Embryonic facial prominence (tissue), 1 donor: ENCODE measurements around the gene CST11.

Experiments used
- DNase-seq: peaks from one replicate; pipeline ENCODE4 v3.0.0-alpha.2; 2016; ENCODE audit errors: extremely low spot score

CST11 gene

GRCh38 chr20:23419995-23420901, 32.4 kb downstream of the CST11 start:
- DNase-seq = no peak

DNA sequence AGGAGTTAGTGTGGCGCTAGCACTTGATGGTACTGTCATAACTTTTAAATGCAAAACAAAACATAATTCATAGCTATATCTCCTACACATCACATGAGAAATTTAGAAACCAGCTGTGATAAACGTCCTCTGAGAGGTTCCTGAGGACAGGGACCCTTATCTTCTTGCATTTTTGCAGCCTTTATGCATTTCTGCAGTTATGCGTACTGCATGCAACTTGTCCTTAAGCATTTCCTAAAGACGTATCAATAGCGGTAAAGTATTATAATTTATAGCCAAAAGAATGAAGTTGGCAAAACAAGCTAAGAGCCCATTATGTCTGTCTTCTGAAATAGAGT, 33.0 kb downstream of the CST11 start:
- no peak for DNase-seq

DNA sequence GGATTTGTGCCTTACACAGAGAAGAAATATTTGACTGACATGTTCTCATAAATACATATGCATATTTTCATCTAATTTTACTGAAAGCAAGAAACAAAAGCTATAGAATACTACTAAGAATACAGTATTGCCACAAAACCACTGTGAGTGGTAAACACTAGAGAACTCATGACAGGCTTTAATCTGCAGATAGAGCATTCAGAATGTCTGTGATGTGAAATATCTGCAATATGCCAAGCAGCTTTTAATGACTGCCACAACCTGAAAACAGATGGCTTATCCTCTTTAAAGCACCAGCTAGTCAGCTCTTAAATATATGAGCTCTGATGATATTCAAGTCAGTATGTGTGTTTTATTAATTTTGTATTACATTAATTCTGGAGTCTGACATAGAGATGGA, 34.8 kb downstream of the CST11 start:
- no peak for DNase-seq

- no peak for DNase-seq
Observed at GRCh38 chr20:23415959-23416583, 36.6 kb downstream of the CST11 start.

DNA sequence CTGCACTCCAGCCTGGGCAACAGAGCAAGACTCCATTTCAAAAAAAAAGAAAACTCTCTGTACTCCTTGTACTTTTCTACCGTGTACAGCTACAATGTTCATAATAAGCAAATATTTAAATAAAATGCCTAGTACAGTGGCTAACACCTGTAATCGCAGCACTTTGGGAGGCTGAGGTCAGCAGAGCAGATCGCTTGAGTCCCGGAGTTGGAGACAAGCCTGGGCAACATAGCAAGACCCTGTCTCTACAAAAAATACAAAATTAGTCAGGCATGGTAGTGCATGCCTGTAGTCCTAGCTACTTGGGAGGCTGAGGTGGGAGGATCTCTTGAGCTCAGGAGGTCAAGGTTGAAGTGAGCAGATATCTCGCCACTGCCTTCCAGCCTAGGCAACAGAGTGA, 37.1 kb downstream of the CST11 start:
- DNase-seq = no peak

DNA sequence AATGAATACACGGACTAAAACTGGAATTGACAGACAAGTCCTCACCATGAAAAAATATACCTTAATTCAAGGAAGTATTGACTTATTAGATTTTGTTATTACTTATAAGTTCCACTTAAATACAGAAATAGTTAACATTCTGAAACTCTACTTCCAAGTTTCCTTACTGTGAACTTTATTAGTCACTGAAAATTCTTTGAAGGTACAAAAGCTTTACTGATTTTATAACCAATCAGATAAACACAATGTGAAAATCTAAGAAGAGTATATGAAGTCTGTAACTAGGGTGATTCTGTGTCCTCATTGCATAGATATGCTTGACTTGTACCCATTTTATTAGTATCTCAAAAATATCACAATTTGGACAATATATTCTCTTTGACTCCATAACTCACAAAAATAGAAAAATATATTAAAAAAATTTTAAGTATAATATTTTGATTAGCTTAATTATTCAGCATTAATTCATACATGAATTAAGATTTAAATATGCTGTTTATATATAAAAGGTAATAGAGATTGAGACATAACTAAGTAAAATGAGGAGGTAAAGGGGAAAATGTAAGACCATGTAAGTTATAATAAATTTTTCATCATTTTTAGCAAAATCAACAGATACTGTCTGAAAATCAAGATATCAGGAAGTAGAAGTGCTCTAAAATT, 38.0 kb downstream of the CST11 start:
- DNase-seq = no peak

GRCh38 chr20:23413862-23414422, 38.7 kb downstream of the CST11 start:
- DNase-seq = no peak

GRCh38 chr20:23412026-23412425, 40.6 kb downstream of the CST11 start:
- DNase-seq = no peak

GRCh38 chr20:23410916-23411695, 41.6 kb downstream of the CST11 start:
- DNase-seq = no peak

DNA sequence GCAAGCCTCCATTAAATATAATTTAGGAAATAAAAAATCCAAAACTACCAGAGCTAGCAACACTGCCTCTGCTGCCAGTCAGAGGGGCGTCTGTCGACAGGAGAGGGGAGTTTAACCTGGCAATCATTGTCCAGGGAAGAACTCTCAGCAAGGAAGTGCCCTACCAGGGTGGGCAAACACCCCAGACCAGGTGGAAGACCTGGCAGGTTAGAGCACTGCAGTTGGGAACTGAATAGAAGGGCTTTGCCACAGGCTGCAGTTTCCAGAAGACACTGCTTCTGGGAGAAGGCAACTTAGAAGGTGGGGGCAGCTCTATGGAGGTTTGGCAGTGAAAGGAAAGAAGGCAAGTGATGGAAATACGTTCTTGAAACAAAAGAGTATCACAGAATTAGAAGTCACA, 42.9 kb downstream of the CST11 start:
- no peak for DNase-seq

- DNase-seq = no peak
Observed at GRCh38 chr20:23408957-23409356, 43.7 kb downstream of the CST11 start.

GRCh38 chr20:23407781-23408464, 44.8 kb downstream of the CST11 start:
- no peak for DNase-seq

DNA sequence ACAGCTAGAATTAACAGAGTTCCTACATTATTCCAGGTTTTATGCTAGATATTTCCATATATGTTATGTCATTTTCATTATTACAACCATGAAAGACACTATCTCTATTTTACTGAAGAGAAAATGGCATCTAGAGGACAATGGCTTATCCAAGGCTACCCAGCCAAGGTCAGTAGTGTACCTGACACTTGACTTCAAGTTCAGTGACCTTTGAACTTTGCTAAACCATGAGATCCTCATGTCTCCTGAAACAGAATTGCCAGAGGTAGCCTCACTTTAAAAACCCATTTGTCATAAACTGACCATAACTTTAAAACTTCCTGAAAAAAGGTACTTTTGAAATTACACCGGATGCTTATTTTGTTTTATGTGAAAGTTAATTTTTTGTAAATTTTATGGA, 45.8 kb downstream of the CST11 start:
- DNase-seq = no peak

GRCh38 chr20:23404196-23404595, 48.5 kb downstream of the CST11 start:
- DNase-seq = no peak

GRCh38 chr20:23403751-23404150, 48.9 kb downstream of the CST11 start:
- DNase-seq = no peak

GRCh38 chr20:23401051-23401450, 51.6 kb downstream of the CST11 start:
- DNase-seq = no peak
